ENCODE results near the gene FOXL3.

DNA sequence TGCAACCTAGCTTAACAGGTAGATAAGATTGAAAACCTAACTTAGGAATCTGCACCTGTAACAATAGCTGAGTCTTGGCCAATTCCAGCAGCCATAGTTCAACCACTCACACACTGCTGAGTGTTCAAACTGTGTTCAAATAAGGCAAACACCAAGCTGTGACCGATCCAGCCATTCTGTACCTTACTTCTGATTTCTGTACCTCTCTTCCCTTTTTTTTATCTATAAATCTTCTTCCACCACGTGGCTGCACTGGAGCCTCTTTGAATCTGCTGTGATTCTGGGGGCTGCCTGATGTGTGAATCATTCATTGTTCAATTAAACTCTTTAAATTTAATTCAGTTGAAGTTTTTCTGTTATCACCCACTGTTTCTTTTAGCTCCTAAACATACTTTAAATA is 15.7 kb upstream of the FOXL3 start:
- TF ChIP-seq, protein P1, sequence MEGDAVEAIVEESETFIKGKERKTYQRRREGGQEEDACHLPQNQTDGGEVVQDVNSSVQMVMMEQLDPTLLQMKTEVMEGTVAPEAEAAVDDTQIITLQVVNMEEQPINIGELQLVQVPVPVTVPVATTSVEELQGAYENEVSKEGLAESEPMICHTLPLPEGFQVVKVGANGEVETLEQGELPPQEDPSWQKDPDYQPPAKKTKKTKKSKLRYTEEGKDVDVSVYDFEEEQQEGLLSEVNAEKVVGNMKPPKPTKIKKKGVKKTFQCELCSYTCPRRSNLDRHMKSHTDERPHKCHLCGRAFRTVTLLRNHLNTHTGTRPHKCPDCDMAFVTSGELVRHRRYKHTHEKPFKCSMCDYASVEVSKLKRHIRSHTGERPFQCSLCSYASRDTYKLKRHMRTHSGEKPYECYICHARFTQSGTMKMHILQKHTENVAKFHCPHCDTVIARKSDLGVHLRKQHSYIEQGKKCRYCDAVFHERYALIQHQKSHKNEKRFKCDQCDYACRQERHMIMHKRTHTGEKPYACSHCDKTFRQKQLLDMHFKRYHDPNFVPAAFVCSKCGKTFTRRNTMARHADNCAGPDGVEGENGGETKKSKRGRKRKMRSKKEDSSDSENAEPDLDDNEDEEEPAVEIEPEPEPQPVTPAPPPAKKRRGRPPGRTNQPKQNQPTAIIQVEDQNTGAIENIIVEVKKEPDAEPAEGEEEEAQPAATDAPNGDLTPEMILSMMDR (IDR thresholded peaks at IDR 0.05): no peak
- TF ChIP-seq POLR2A (IDR thresholded peaks at IDR 0.05): no peak

Data from adrenal gland (tissue), 5 donors.